Activated CD4-positive, alpha-beta T cell treated with anti-CD3 and anti-CD28 coated beads, Interleukin-2, Interleukin-6, amounts not matched to agents 100 ng/mL and 50 ng/mL, durations not matched to agents 16 hours and 8 hours (primary cell): ENCODE data around the gene TRIM54.
"Not testable (repeated sequence)": the region's sequence is repeated elsewhere in the genome, so short reads cannot be mapped to it uniquely, and the experiment has no call there.

Experiments
- DNase-seq: peaks from one replicate; pipeline ENCODE4 v3.0.0-alpha.2; 2020

The TRIM54 gene

DNA sequence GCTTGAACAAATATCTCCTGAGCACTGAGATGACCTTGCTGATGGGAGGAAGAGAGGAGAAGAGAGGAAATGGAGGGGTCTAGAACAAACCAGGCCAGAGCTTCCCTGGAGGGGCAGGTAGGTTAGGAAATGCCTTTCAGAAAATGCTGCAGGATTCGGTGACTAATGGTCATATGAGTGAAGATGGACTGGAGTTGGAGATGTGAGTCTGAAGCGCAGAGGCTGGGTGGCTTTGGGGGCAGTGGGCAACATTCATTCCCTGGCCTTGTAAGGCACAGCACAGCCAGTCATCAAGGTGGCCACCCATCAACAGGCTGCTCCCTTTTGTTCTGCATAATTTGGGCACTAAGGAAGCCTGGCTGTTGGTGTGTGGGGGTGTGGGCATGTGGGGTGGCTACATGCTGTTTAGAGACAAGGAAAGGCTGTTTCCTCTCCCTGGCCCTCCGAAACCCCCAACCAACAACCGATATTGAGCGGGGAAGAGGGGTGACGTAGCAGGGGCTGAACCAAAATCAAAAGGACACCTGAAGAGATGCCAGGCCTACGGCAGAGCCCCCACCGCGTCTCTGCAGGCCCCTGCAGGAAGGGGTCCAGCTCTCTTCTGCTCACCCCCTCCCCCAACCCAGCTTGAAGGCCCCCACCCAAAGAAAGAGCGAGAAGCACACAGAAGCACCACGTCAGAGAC, 20.8 kb upstream of the TRIM54 start:
- no peak for DNase-seq

DNA sequence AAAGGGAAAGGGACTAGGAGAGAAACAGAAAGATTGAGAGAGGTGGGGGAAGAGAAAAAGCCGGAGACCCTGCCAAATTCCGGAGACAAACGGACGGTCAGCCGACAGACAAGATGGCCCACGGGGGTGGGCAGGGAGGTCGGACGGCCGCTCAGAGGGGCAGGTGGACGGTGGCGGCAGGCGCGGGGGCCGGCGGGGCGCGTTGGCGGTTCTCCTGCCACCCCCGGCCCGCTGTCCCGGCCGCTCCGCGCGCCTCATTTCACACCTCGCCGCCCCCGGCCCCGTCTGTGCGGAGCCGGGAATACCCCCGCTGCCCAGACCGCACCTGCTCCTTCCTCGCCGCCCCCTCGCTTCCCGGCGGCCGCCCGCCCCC, 20.3 kb upstream of the TRIM54 start:
- no peak for DNase-seq

DNA sequence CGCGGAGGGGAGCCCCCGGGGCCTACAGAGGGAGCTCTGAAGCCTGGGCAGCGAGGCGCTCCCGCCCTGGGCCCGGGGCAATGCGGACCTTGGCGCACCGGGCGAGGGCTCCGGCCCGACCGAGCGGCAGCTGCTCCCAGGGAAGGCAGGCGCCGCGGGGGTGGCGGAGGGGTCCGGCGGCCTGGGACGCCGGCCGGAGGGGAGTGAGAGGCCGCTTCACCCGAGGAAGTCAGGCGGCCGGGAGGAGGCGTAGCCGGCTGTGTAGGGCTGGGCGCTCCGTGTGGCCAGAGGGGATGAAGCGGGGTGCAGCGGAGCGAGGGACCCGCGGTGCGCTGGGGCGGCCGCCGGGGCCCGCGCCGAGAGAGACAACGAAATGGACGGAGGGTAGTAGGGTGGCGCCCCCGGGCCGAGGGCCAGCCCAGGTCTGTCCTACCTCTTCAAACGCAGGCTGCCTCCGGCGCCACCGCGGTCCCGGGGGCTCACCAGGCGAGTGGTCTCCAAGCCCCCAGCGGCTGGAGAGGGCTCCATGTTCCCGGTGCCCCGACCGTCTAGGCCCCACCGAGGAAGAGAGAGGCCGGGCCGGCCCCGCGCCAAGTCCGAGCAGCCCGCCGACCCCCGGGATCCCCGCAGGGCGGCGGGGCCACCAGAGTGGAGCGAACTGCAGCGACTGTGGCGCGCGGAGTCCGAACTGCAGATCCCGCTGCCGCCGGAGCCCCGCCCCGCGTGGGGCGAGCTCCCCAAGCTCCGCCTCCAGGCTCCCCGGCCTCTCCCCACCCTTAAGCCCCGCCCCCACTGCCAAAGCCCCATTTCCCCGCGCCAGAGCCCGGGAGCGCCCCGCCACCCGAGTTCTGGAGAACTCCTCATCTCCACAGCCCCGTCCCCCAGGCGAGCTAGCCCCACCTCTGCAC, 19.6 kb upstream of the TRIM54 start, which contains the start of gene SLC30A3:
TSS of gene SLC30A3 (minus strand) at position 669 of the 908 bp plus-strand sequence. CDS start at position 528, 141 bp downstream.
- peak; percentile 75 for DNase-seq

DNA sequence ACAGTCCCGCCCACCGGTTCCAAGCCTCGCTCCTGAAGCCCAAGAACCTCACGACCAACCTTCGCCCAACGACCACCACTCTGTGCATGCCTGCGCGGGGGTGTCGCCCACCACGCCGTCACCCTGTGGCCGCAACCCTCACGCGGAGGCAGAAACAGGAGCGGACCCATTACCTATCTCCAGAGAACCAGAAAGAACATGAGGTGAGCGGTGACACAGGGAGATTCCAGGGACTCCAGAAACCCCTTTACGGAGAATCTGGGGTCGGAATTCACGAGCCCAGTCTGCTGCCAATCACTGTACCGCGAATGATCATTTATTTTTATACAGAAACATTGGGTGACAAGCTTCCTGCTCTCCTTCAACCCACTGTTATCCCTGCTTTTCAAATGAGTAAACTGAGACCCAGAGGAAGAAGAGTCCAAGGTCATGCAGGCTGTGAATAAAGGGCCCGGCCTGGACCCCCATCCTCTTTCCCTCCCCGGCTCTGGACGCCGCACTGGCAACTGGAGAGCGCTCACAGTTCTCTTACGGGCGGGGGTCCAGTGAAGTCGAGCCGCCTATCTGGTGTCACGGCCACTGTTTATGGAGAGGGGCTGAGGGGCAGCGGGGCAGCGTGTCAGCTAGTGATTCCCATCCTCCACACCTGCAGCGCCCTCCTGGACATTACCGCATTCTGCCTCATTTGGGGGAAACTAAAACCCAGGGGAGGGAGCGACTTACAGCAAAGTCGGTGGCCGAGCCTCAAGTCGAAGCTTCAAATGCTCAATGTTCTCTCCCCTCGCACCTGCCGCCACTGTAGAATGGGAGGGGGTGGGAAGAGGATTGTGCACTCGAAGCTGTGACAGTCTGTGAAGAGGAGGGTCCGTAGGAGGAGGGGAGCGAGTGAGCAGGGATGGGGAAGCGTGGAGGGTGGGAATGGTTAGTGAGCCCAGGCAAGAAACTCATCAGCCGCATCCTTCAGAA, 18.7 kb upstream of the TRIM54 start:
- no peak for DNase-seq

DNA sequence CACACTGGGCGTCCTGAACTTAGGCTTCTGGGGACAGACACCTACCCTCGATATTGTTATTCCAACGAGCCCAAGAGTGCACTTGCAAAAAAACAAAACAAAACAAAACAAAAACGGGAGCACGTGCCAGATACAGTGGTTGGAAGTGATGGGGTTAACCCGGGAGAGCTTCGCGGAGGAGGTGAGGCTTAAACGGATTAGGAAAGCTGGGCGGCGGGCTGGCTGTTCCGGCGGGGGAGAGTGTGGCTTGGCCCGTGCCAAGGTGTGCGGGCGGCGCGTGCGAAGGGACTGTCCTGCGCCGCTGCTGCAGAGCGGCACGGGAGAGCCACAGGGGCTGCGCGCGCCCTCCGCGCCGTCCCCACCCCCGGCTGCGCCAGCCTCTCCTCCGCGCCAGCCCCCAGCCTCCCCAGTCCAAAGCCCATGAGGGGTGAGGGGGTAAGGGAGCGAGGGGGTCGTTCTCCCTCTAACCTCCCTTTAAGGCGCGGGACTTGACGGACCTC, 17.9 kb upstream of the TRIM54 start:
- no peak for DNase-seq

DNA sequence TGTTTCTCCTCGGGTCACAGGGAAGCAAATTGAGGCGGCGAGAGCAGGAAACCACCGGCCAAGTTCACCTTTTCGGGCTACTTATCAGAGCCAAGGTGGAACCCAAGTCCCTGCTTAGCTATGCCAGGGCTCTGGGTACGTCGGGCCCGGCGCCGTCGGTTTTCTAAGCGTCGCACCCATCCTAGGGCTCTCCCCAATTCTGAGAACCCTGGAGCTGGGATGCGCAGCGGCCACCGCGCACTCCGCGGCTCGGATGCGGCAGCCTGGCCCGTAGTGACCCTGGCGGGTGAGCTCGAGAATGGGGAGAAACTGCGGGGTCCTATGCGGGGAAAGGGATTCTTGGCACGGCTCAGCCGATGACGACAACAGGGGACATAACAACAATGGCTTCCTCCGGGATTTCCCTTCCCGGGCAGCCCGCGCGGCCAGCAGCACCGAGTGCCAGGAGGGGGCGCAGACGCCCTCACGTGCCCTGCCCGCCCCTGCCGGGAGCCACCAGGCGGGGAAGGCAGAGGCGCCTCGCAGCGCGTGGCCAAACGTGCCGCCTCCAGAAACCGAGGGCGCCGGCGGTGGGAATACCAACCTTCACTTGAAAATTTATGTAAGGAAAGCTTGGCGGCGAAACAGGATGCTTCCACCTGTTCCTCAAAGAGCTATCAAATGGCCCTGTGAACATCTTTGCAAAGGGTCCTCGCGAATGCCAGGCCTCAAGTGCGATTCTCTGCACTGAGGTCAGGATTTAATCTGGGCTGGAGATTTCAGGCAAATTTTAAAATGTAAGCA, 17.3 kb upstream of the TRIM54 start:
- DNase-seq, result peak; percentile 75

DNA sequence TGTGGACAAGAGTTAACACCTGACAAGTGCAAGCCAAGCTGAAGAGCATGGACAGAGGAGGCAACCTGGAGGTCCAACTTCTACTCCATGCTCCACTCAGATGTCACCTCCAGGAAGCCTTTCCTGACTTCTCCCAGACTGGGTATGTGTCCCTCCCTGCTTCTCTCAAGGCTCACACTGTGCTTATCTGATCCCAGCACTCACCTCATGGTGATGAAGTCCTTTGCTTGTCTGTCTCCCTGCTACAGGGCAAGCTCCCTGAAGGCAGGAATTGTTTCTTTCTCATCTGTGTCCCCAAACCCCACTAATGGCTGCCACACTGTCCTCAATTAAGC, 16.7 kb upstream of the TRIM54 start:
- no peak for DNase-seq

DNA sequence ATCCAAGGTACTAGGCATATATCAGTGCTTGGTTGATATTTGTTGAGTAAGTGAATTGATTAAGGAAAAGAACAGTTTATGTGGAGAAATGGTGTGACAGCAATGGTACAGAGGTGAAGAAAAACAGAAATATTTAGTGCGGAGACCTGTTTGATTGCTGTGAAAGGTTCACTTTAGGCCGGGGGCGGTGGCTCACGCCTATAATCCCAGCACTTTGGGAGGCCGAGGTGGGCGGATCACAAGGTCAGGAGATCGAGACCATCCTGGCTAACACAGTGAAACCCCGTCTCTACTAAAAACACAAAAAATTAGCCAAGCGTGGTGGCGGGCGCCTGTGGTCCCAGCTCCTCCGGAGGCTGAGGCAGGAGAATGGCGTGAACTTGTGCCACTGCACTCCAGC, 13.9 kb upstream of the TRIM54 start:
- DNase-seq, result not testable (repeated sequence)

DNA sequence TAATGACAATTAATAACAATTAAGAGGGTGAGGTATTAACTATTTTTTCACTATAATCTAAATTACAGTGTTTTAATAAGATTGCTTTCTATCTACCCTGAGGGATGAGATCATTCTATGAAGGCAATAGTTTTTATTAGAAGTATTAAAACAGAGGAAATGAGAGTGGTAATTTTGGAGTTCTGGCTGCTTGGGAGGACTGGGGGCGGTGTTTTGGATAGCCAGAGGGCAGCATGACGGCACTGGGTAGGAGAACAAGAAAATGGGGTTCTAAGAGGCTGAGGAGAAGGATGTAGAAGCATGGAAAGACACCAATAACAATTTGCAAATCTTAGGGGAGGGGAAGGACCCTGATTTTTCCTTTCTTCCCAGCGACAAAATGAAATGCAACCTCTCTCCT, 12.1 kb upstream of the TRIM54 start:
- DNase-seq, result no peak

DNA sequence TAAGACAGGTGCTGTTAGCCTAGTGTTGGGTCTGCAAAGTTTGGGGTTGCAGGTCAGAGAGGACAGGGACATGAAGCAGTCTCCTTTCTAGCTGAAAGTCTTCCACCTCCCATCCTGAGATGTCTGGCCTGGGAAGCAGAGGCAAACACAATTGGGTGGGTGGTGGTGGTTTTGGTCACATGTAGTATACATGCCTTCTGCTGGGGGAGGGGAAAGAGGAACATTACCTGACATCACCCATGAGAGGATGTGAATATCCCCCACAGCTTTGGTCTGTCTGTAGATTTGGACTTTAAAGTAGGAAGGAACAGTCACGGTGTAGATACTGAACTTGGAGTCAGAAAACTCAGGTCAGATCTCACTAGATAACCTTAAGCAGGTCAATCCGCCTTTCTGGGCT, 11.6 kb upstream of the TRIM54 start:
- no peak for DNase-seq

DNA sequence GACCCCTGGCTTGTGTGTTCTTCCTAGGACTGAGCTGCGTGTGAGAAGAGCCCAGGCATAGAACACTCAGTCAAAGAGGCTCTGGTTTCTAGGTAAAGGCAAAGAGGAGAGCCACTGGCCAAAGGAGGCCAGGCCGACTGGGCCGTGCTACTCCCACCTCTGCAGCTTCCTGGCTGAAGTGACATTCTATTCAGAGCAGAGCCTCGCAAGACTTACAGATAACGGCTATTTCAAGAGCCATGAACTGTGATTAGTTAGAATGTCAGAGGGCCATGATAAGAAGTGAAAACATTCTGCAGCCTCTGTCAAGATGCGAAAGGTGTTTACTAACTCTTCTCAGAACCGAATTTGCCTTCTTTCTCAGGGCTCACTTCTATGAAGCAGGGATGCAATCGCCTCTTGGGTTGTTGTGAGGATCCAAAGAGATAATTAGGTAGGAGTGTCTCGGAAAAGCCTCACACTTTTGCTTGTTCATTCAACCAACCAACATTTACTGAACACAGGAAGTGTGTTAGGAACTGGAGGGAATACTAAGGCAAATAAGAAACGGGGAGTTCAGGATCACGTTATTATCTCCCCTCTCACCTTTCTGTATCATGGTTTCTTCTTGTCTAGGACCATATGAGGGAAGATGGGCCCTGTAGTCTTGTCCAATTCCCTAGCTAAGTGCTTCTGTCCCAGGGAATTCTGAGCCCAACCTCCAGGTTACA, 10.4 kb upstream of the TRIM54 start:
- DNase-seq, result no peak

DNA sequence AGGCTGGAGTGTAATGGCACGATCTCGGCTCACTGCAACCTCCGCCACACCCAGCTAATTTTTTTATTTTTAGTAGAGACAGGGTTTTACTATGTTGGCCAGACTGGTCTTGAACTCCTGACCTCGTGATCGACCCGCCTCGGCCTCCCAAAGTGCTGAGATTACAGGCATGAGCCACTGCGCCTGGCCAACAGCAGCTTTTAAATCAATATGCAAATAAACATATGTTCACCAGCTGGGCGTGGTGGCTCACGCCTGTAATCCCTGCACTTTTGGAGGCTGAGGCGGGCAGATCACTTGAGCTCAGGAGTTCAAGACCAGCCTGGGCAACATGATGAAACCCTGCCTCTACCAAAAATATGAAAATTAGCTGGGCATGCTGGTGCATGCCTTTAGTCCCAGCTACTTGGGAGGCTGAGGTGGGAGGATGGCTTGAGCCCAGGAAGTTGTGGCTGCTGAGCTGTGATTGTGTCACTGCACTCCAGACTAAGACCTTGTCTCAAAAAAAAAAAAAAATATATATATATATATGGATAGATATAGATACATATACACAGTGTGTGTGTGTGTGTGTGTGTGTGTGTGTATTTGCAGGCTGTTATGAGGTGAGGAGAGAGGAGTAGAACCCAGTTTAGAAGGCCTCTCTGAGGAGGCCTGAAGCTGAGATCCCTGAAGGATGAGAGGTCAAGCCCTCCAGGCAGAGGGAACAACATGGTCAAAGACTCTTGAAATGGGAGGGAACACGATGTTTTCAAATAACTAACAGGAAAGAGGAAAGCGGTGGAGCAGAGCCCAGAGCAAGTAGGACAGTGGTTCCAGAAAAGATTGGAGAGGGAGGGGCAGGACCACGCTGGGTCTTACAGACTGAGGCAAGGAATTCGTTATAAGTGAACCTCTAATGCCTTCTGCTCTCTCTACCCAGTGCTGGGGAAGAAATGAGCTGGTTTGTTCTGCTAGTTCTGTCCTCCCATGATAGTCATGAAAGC, 9.4 kb upstream of the TRIM54 start:
- not testable (repeated sequence) for DNase-seq

DNA sequence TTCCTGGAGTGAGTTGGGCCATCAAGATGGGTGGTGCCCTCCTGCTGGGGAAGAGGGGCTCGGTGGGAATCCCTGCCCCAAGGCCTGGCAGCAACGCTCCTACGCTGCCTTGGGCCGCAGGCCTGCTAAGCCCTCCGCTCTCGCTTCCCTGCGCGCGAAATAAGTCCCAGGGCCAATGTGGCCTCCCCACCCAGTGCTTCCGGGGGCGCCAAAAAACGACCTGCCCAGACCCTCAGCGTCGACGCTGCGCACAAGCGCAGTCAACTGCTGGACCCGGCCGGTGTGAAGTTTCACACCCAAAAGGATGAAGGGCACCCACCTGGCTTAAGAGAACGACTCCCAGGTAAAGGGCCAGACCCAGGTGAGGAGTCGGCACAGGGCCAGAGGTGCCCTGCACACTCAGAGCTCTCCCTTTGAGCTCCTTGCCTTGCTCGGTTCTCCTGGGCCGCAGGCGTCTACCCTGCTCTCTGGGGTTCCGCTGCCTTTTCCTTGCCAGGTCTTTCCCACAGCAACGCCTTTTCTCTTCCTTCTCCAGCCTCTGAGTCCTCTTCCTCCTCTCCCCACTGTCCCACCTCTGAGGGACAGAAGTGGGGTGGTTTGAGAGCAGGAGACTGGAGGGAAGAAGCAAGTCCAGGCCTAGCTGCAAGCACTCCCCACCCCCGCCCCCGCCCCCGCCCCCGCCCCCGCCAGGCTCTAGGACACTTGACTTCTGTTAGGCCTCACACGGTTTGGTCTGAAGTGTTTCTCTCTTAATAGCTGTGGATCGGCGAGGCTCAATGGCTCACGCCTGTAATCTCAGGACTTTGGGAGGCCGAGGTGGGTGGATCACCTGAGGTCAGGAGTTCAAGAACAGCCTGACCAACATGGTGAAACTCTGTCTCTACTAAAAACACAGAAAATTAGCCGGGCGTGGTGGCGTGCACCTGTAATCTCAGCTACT, 6.7 kb upstream of the TRIM54 start, which contains the start of gene DNAJC5G:
TSS of gene DNAJC5G (plus strand) at position 223 of the 940 bp plus-strand sequence. CDS start 1,296 bp downstream, outside the sequence.
- no peak for DNase-seq

DNA sequence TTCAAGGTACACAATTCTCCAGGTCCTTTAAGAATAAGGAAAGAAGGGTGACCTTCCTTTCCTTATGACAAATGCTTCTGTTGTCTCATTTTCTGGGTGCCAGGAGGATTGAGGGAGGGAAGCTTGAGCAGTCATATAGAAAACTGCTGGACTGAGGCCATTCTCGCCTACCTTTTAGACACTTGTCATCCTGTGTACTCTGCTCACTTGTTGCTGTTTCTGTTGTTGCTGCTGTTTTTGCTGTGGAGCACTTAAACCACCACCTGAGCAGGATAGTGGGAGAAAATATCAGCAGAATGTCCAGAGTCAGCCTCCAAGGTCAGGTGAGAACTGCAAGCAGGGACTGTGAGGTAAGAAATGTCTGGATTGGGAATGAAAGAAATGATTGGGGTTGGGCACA, 4.2 kb upstream of the TRIM54 start:
- DNase-seq, result no peak

DNA sequence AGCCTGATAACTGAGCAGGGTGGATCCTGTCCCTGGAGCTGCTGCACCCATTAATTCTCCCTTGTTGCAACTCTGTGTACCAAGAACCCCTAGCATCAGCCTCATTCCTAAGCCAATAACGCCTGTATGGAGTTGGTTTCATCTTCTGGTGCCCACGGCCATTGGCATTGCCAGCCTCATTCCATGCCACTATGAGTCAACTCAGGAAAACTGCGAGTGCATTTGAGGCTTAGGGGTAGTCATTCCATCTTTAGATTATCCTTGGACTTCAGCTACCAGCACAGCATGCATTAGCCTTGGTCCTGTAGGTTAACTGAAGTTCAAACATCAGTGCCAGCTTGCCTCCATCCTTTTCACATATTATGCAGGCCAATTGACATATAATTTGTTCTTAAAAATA, 1.4 kb upstream of the TRIM54 start:
- no peak for DNase-seq

DNA sequence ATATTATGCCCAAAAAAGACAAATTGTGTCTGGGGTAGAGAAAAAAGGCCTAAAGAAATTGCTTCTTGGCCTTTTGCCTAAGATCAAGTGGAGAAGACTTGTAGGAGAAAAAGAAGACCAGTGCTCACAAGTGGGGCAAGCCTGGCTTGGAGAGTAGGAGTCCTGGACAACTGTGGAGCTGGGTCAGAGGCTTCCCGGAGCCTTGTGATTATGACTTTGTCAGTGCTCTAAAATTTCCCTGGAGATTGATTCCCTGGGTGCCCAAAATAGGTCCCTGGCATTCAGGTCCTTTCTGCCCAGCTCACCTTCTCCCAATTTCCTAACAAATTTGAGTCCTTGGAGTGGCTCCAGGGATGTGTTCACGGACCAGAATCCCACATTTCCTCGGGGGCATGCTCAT, 787 bp upstream of the TRIM54 start:
- DNase-seq, result no peak

DNA sequence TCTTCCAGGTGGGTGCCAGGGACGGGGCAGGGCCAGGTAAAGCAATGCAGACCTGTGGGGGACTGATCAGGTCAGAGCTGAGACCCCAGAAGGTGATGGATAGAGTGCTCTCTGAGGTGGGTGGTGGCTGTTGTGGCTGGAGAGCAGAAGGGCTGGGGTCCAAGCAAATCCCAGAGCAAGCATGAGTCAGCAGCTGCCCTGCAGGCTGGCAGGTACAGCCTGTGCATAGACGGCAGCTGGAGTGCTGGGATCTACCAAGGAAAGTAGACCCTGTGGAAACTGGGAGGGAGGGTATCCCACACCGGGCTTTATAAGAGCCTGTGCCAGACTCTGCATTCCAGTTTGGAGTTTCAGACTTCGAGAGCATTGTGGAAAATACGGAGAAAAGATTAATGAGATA, 663 bp downstream of the TRIM54 start:
- DNase-seq, result no peak

DNA sequence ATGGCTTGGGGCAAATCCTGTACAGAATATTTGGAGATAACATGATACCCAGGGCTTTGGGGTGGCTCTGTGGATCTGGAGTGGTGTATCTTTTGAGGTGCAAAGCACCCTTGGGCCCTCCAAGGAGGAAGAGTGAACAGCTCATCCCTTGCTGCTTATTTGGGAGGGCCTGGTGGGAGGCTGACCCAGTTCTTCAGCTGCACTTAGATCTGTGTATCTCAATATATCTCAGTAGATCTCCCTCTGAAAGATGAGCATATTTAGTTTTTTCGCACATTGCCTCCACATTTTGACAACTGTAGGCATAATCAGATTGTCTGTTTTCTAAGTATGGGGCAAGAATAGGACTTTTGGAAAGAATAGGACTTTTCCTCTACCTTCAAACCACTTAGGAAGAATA, 2.8 kb downstream of the TRIM54 start:
- DNase-seq, result no peak

DNA sequence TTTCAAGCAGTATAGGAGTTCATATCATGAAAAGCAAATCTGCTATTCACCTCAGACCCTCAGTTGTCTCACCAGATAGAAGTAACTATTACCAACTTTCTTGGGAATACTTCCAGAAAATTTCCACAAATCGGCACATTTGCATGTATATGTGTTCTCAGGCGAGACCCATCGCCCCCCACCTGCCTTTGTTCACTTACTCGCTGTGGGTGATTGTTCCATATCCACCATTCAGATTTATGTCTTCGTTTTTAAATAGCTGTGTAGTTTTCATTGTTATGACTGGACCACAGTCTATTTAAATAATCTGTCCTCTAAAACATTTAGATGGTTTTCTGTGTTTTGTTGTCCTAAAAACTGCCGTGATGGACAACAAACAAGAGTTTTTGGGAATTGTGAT, 3.3 kb downstream of the TRIM54 start:
- no peak for DNase-seq
